ENCODE measurements around the gene PKP4.

The PKP4 gene

GRCh38 chr2:158493458-158493857, 36.7 kb downstream of the PKP4 start:
- no peak for TF ChIP-seq MYC (IDR thresholded peaks at IDR 0.05; ENCODE audit: low read depth, low read length)
- TF ChIP-seq, protein P1, sequence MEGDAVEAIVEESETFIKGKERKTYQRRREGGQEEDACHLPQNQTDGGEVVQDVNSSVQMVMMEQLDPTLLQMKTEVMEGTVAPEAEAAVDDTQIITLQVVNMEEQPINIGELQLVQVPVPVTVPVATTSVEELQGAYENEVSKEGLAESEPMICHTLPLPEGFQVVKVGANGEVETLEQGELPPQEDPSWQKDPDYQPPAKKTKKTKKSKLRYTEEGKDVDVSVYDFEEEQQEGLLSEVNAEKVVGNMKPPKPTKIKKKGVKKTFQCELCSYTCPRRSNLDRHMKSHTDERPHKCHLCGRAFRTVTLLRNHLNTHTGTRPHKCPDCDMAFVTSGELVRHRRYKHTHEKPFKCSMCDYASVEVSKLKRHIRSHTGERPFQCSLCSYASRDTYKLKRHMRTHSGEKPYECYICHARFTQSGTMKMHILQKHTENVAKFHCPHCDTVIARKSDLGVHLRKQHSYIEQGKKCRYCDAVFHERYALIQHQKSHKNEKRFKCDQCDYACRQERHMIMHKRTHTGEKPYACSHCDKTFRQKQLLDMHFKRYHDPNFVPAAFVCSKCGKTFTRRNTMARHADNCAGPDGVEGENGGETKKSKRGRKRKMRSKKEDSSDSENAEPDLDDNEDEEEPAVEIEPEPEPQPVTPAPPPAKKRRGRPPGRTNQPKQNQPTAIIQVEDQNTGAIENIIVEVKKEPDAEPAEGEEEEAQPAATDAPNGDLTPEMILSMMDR (IDR thresholded peaks at IDR 0.05; ENCODE audit: low read depth, low read length), result no peak
- TF ChIP-seq MAX (IDR thresholded peaks at IDR 0.05; ENCODE audit: low read depth, low read length), result no peak
- TF ChIP-seq POLR2A (IDR thresholded peaks at IDR 0.05; ENCODE audit: extremely low read depth, insufficient read length), result no peak
- H3K4me3 ChIP-seq (ENCODE audit: low read depth, low read length), result no peak overlapping the region
- no peak for DNase-seq (ENCODE audit: low read depth)

- no peak overlapping the region for H3K4me3 ChIP-seq (ENCODE audit: low read depth, low read length)
- no peak for DNase-seq (ENCODE audit: low read depth)
- TF ChIP-seq MAX (IDR thresholded peaks at IDR 0.05; ENCODE audit: low read depth, low read length), result no peak
- no peak for TF ChIP-seq POLR2A (IDR thresholded peaks at IDR 0.05; ENCODE audit: extremely low read depth, insufficient read length)
- TF ChIP-seq, protein P1 (IDR thresholded peaks at IDR 0.05; ENCODE audit: low read depth, low read length), result no peak
- no peak for TF ChIP-seq MYC (IDR thresholded peaks at IDR 0.05; ENCODE audit: low read depth, low read length)
Observed at GRCh38 chr2:158495175-158495574, 38.4 kb downstream of the PKP4 start.

- no peak for DNase-seq (ENCODE audit: low read depth)
- H3K4me3 ChIP-seq (ENCODE audit: low read depth, low read length), result no peak overlapping the region
- TF ChIP-seq POLR2A (IDR thresholded peaks at IDR 0.05; ENCODE audit: extremely low read depth, insufficient read length) (no peak), MYC (IDR thresholded peaks at IDR 0.05; ENCODE audit: low read depth, low read length) (no peak), MAX (IDR thresholded peaks at IDR 0.05; ENCODE audit: low read depth, low read length) (no peak)
- TF ChIP-seq, protein P1 (IDR thresholded peaks at IDR 0.05; ENCODE audit: low read depth, low read length), result no peak
Observed at GRCh38 chr2:158496986-158497385, 40.2 kb downstream of the PKP4 start.

DNA sequence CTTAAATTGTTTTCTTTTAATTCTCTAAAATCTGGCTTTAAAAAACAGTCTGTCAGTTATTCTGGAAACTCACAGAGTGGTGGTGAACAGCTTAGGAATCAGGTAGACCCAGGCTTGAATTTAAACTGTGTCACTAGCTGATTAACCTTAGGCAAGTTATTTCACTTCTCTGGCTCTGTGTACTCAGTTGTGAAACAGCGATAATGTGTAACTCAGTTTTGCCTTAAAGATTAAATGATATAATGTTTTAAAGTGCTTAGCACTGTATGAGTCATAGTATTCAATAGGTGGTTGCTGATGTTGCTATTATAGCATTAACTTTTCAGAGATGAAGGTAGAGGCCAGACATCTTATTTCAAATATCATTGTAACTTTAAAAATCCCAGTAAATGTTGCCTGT, 40.7 kb downstream of the PKP4 start:
- no peak overlapping the region for H3K4me3 ChIP-seq (ENCODE audit: low read depth, low read length)
- TF ChIP-seq, protein P1 (IDR thresholded peaks at IDR 0.05; ENCODE audit: low read depth, low read length), result no peak
- TF ChIP-seq MAX (IDR thresholded peaks at IDR 0.05; ENCODE audit: low read depth, low read length) (no peak), MYC (IDR thresholded peaks at IDR 0.05; ENCODE audit: low read depth, low read length) (no peak), POLR2A (IDR thresholded peaks at IDR 0.05; ENCODE audit: extremely low read depth, insufficient read length) (no peak)
- DNase-seq (ENCODE audit: low read depth), result no peak

GRCh38 chr2:158498043-158498748, 41.4 kb downstream of the PKP4 start:
- DNase-seq (ENCODE audit: low read depth), result no peak
- no peak overlapping the region for H3K4me3 ChIP-seq (ENCODE audit: low read depth, low read length)
- no peak for TF ChIP-seq POLR2A (IDR thresholded peaks at IDR 0.05; ENCODE audit: extremely low read depth, insufficient read length)
- no peak for TF ChIP-seq MAX (IDR thresholded peaks at IDR 0.05; ENCODE audit: low read depth, low read length)
- TF ChIP-seq MYC (IDR thresholded peaks at IDR 0.05; ENCODE audit: low read depth, low read length), result no peak
- TF ChIP-seq, protein P1 (IDR thresholded peaks at IDR 0.05; ENCODE audit: low read depth, low read length), result no peak
